Erythroblast (primary cell): ENCODE data around the gene WBP2.
"Not testable (repeated sequence)": the region's sequence is repeated elsewhere in the genome, so short reads cannot be mapped to it uniquely, and the experiment has no call there.

Source experiments
- DNase-seq, 2 experiments: peaks; one replicate each; lab custom pipeline; 2025; lab: John Stamatoyannopoulos, UW
- GATA1 ChIP-seq: IDR thresholded peaks from 2 replicates; pipeline ENCODE4 v1.6.1; 2011; ENCODE audit warnings: low read depth, mild to moderate bottlenecking, control low read depth, low read length, moderate library complexity
- POLR2A ChIP-seq: IDR thresholded peaks from 2 replicates; pipeline ENCODE4 v1.6.1; 2011; ENCODE audit warnings: mild to moderate bottlenecking, low read length

WBP2 gene

DNA sequence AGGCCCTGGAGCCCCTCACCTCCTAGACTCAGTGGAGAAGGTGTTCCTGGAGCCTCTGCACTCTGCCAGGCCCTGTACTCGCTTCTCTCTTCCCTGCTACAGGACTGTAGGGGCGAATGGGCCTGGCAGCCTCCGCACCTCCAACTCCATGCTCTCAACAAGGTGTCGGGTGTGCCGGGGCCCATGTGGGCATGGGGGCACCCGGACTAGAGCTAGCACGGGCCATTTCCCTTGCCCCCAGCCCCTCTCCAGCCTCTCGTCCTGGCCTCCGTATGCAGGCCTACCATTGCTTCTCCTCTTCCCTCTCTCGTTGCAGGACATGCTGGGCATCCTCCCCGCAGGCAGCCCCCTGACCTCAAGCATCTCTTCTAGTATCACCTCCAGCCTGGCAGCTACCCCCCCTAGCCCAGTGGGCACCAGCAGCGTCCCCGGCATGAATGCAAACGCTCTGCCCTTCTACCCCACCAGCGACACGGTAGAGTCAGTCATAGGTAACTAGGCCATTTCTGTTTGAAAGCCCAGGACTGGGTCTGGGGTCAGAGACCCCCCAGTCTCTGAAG lies 36.7 kb downstream of the WBP2 start:
- DNase-seq: no peak
- TF ChIP-seq POLR2A (no peak), GATA1 (no peak)

DNA sequence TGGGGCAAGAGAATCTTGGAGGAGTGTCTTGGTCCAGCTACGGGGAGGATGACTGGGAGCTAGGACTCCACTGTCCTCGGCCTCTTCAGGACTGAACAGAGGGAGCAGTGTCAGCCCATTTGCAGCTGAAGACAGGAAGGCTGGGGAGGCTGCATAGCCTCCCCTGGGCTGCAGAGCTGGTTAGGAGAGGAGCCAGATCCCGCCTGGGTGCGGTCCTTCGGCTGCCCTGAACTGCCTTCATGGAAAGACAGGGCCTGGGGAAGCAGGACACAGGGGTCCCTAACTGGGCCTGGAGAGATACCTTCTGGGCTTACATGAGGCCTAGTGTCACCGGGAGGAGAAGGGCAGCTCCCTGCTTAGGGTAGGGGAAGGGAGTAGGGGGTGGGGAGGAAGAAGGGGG lies 37.6 kb downstream of the WBP2 start:
- no peak for TF ChIP-seq POLR2A
- TF ChIP-seq GATA1: no peak
- no peak for DNase-seq

DNA sequence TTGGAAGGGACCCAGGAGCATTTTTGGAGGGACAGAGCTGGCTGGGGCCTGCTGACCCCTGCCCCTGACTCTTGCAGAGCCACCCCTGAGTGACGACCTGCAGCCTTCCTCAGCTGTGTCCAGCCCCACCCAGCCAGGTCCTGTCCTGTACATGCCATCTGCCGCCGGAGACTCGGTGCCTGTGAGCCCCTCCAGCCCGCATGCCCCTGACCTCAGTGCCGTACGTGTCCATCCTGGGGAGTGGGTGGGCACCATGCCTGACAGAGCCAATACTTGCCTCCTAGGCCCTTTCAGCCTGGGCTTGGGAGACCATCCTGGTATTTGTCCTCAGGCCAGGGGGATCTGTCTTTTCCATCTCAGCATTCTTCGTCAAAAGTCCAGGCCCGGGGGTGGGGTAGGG lies 38.4 kb downstream of the WBP2 start:
- TF ChIP-seq POLR2A: no peak
- TF ChIP-seq GATA1: no peak
- DNase-seq: no peak

DNA sequence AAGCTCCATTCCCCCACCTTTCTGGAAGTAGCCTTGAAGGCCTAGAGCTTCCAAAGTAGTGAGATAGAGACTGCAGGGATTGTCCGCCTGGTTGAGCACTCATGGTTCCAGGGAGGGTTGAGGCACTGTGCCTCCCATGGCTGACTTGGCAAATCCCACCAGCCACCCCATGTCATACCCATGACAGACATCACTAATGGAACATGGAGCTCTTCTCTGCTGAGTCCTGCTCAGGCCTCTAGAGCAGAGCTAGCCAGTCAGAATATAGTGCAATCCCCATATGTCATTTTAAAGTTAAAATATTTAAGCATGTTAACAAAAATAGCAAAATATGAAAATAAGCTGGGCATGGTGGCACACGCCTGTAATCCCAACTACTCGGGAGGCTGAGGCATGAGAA lies 39.7 kb downstream of the WBP2 start:
- TF ChIP-seq GATA1: no peak
- no peak for TF ChIP-seq POLR2A
- no peak for DNase-seq

DNA sequence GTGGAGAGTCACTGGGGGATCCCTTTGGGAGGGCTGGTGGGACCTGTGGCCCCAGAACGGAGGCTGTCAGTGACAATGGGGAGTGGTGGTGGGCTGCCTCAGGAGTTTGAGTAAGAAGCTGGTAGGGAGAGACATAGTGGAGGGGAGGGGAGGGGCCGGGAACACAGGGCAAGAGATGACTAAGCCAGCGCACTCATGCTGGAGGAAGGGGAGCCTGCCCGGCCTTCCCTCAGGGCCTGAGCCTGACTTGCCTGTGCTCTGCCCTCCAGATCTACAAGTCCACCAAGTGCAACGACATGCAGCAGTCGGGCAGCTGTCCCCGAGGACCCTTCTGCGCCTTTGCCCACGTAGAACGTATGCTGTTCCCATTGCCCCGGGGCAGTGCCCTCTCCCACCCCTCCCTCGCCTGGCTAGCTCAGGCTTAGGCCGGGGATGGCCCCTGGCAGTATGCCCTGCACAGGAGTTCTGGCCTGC lies 40.2 kb downstream of the WBP2 start:
- TF ChIP-seq POLR2A (no peak), GATA1 (no peak)
- DNase-seq: no peak

DNA sequence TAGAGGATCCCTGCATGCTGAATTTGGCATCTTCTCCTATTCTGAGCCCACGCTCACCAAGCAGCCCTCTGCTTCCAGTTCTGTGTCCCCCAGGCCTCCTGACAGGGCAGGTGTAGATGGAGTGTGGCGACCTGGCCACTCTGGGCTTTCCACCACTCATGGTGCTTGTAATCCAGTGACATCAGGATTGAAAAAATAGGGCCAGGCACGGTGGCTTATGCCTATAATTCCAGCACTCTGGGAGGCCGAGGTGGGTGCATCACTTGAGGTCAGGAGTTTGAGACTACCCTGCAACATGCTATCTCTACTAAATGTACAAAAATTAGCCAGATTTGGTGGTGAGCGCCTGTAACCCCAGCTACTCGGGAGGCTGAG lies 41.1 kb downstream of the WBP2 start:
- DNase-seq: no peak
- TF ChIP-seq POLR2A (no peak), GATA1 (no peak)

DNA sequence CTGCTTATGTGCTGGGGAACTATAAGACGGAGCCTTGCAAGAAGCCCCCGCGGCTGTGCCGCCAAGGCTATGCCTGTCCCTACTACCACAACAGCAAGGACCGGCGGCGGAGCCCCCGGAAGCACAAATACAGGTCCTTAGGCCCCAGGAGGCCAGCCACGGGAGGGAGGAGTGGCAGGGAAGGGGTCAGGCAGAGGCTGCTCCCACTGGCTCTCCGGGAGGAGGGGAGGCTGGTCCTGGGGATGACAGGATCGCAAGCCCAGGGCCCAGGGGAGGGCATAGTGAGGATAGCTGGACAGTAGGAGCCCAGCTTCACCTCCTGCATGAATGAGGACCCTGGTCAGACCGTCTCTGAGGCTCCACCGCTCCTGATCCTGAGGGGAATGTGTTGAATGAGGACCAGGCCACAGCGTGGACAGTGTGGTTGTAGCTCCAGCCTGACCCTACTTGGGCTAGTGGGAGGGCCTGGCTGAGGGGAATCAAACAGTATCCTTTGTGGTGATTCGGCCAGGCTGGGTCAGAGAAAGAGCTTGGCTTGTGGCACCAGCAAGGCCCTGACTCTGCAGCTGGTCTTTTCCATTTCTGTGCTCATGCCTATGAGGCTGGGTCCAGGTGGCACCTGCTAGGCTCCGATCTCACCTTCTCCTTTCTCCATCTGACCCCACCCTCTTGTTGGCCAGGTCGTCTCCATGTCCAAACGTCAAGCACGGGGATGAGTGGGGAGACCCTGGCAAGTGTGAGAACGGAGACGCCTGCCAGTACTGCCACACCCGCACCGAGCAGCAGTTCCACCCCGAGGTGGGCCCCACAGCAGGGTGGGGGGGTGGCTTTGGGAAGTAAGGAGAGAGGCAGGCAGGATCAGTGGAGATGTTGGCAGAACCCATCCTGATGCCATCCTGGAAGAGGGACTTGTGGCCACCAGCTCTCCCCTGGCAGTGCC lies 41.8 kb downstream of the WBP2 start:
- peak; percentile 19 to 30 for DNase-seq
- no peak for TF ChIP-seq POLR2A
- no peak for TF ChIP-seq GATA1

DNA sequence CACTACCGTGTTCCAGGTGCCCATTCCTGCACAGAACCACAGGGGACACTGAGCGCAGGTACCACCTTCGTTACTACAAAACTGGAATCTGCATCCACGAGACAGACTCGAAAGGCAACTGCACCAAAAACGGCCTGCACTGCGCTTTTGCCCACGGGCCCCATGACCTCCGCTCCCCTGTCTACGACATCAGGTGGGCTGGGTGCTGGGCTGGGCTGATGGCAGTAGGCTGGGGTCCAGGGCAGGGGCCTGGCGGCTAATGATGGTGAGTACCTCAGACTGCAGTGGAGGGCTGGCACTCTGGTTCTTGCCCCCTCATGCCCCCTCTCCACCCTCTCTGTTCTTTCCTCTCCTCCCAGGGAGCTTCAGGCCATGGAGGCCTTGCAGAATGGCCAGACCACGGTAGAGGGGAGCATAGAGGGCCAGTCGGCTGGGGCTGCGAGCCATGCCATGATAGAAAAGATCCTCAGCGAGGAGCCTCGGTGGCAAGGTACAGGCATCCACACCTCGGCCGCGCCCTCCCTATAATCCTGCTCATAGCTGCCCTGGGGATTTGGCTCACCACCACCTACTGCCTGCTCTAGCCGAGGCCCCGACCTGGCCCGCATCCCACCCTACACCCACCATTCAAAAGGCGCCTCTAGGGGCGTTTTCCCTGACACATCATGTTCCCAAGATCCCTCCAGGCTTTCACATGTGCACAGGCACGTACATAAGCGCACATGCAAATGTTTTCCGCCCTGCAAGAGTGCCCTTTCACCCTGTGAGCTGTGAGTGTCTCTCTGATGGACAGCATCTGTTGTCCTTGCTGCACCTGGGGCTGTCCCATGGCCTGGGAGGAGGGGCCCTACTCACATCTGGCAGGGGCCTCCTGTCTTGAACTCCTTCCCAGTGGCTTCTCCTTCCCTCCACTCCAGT lies 42.8 kb downstream of the WBP2 start:
- TF ChIP-seq POLR2A: no peak
- no peak for TF ChIP-seq GATA1
- no peak for DNase-seq

DNA sequence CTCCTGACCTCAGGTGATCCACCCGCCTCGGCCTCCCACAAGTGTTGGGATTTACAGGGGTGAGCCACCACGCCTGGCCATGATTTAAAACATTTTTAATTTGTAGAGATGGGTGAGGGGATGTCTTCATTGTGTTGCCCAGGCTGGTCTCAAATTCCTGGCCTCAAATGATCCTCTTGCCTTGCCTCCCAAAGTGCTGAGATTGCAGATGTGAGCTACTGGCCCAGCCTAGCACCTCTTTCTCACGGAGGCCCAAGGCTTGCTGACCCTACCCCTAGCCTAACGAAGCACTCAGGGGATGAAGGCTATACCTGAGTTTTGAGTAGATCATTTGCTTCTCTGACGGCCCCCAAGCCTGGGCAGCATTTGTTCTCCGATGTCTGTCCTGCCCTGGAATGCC lies 44.0 kb downstream of the WBP2 start:
- DNase-seq: no peak
- TF ChIP-seq GATA1 (no peak), POLR2A (no peak)

DNA sequence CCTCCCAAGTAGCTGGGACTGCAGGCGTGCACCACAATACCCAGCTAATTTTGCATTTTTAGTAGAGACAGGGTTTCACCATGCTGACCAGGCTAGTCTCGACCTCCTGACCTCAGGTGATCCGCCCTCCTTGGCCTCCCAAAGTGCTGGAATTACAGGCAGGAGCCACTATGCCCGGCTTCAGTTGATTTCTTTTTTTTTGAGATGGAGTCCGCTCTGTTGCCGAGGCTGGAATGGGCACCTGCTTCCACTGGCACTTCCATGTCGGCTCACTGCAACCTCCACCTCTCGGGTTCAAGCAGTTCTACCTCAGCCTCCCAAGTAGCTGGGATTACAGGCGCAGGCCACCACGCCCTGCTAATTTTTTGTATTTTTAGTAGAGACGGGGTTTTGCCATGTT lies 44.4 kb downstream of the WBP2 start:
- not testable (repeated sequence) for DNase-seq

DNA sequence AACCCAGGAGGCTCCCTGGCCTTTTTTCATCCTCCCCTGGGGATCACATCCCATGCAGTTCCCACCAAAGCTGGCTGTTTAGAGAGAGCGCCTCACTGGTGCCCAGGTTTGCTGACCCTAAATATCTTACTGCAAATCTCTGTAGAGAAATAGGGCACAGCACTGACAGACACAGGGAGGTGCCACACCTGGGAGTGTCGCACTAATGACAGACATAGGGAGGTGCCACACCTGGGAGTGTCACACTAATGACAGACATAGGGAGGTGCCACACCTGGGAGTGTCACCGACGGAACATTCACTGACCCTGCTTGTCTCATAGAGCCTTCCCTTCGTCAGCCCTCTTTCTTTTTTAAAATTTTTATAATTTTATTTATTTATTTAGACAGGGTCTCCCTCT lies 44.9 kb downstream of the WBP2 start:
- DNase-seq: no peak
- TF ChIP-seq POLR2A: no peak
- no peak for TF ChIP-seq GATA1

DNA sequence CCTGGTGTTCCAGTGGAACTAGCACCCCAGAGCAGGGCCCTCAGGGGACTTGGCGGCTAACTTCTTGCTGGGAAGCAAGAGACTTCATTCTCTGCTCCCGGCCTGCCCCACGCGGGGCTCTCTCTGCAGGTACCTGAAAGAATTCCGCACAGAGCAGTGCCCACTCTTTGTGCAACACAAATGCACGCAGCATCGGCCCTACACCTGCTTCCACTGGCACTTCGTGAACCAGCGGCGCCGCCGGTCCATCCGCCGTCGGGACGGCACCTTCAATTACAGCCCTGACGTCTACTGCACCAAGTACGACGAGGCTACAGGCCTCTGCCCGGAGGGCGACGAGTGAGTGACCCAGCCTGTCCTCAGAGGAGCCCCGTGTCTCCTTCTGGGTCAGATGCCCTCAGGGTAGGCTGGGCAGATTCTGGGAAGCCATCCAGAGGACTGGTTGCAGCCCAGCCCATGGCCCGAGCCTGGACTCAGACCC lies 45.5 kb downstream of the WBP2 start:
- TF ChIP-seq GATA1: no peak
- TF ChIP-seq POLR2A: no peak
- no peak for DNase-seq

DNA sequence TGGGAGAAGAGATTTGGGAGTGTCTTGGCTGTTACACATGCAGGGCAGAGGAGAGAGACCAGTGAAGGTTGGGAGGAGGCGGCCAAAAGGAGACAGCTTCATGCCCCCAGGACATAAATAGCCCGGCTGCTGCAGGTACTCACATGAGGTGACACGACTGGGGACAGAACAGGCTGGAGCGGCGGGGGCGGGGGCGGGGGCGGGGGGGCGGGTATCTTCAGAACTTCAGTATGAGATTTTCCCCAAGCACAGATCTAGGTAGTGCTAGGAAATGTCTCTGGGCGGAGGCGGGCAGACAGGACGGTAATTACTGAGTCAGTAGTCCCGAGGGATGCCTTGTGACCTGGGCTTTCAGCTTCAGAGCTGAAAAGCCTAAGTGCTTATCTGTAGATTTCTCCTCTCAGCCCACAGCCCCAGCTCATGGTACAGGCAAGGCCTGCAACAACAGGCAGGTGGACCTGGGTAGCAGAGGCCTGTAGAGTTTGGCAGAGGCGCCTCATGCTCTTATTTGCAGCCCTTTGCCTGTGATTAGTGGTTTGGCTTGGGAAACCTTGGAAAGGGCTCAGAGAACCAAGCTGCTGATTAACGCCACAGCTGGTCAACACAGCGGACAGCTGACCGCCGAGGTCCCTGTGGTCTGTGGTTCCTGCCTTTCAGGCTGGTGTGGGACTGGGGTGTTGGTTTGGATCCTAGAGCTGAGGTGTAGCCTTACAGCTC lies 46.1 kb downstream of the WBP2 start:
- DNase-seq: no peak
- TF ChIP-seq GATA1 (no peak), POLR2A (no peak)

DNA sequence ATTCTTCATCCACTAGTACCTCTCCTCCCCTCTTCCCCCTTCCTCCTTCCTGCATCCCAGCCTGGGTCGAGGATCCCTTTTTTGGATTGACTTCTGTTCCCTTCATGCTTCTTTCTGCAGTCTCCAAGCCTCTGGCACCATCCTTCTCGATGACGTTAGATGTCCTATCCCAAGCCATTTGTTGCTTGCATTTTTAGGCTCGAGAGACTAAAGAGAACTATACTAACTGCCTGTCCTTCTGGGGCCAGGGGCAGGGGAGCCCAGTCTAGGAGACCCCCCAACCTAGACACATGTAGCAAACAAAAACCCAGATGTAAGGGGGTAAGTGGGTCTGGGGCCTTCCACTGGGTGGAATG lies 46.6 kb downstream of the WBP2 start:
- no peak for TF ChIP-seq GATA1
- no peak for DNase-seq
